SU-DHL-6 (cell line): ENCODE data around the gene CTNNAL1.

Experiments used
- H2AFZ ChIP-seq: fragments of 200-600 bp; sonication (generic); 2 replicates; pipeline ENCODE4 v1.6.1; 2014; ENCODE audit warnings: low read depth, mild to moderate bottlenecking, moderate library complexity, mixed read lengths, antibody characterized with exemption, low read length; ENCODE audit not compliant: severe bottlenecking
- H3F3A ChIP-seq: fragments of 200-600 bp; shearing (Covaris generic); 2 replicates; pipeline ENCODE4 v1.6.0; 2016; ENCODE audit warnings: antibody characterized with exemption, mild to moderate bottlenecking; ENCODE audit not compliant: insufficient read depth
- H3K27ac ChIP-seq: fragments of 200-600 bp; sonication (generic); 2 replicates; pipeline ENCODE4 v1.5.1; 2016; ENCODE audit warnings: low read depth, mild to moderate bottlenecking, low read length, moderate library complexity, mixed read lengths
- H3K27me3 ChIP-seq: fragments of 200-600 bp; sonication (generic), shearing (Covaris generic); 2 replicates; pipeline ENCODE4 v1.6.0; 2014; ENCODE audit warnings: mild to moderate bottlenecking, low read length
- H3K36me3 ChIP-seq: fragments of 200-600 bp; sonication (generic); 2 replicates; pipeline ENCODE4 v1.6.1; 2014; ENCODE audit warnings: mild to moderate bottlenecking, low read length, mixed read lengths
- H3K4me2 ChIP-seq: fragments of 300-600, 200-600 bp; shearing (Covaris generic), sonication (generic); 2 replicates; pipeline ENCODE4 v1.6.0; 2014; ENCODE audit warnings: low read length, low read depth, mild to moderate bottlenecking; ENCODE audit not compliant: poor library complexity, severe bottlenecking
- H3K4me3 ChIP-seq: fragments of 200-600 bp; sonication (generic); 2 replicates; pipeline ENCODE4 v1.5.1; 2014; ENCODE audit warnings: antibody characterized with exemption, low read length, mild to moderate bottlenecking, mixed read lengths; ENCODE audit not compliant: insufficient read depth, poor library complexity, severe bottlenecking
- H3K79me2 ChIP-seq: fragments of 200-600 bp; sonication (generic); 2 replicates; pipeline ENCODE4 v1.6.1; 2014; ENCODE audit warnings: mild to moderate bottlenecking, low read length, moderate library complexity; ENCODE audit not compliant: insufficient read depth
- H3K9ac ChIP-seq: fragments of 200-600 bp; sonication (generic); 2 replicates; pipeline ENCODE4 v1.7.0; 2014; ENCODE audit warnings: mild to moderate bottlenecking, low read length
- H3K9me2 ChIP-seq: fragments of 200-600 bp; sonication (generic); replicated peaks from 2 replicates; pipeline ENCODE4 v1.6.1; 2014; ENCODE audit warnings: low read length; ENCODE audit not compliant: insufficient read depth
- H3K9me3 ChIP-seq: fragments of 200-600 bp; sonication (generic); 2 replicates; pipeline ENCODE4 v1.6.1; 2014; ENCODE audit warnings: low read length, mixed read lengths; ENCODE audit not compliant: insufficient read depth
- H4K20me1 ChIP-seq: fragments of 200-600 bp; sonication (generic); 2 replicates; pipeline ENCODE4 v1.6.1; 2014; ENCODE audit warnings: low read depth, mild to moderate bottlenecking, antibody characterized with exemption, low read length, moderate library complexity, mixed read lengths
- CTCF ChIP-seq: fragments of 200-600 bp; sonication (generic); IDR thresholded peaks from one replicate; pipeline ENCODE4 v1.5.1; 2017; ENCODE audit warnings: antibody characterized with exemption, mild to moderate bottlenecking, low read length, moderate library complexity; ENCODE audit not compliant: insufficient read depth, poor library complexity, severe bottlenecking
- EZH2phosphoT487 ChIP-seq: fragments of 200-600 bp; sonication (generic), shearing (Covaris generic); conservative IDR thresholded peaks from 2 replicates; pipeline ENCODE4 v1.6.1; 2018; ENCODE audit warnings: mild to moderate bottlenecking, antibody characterized with exemption, low read length, moderate library complexity, mixed read lengths

CTNNAL1 gene

GRCh38 chr9:109027176-109027575 is 13.9 kb upstream of the CTNNAL1 start:
- Histone ChIP-seq H3K27ac (no peak overlapping the region), H3K9me3 (no peaks in the 10 kb centered on the region), H3K79me2 (peaks cover 6% of the 10 kb centered on the region; the same call in 1 of the 2 replicates), H3K36me3 (peaks cover 13% of the 10 kb centered on the region; the same call in 1 of the 2 replicates), H3K4me3 (no peak overlapping the region), H3F3A (no peaks in the 10 kb centered on the region), H2AFZ (no peak overlapping the region), H4K20me1 (no peaks in the 10 kb centered on the region), H3K4me2 (no peak overlapping the region), H3K9ac (no peak overlapping the region), H3K9me2 (no peaks in the 10 kb centered on the region), H3K27me3 (no peaks in the 10 kb centered on the region)
- TF ChIP-seq EZH2phosphoT487 (no peak), CTCF (no peak)

GRCh38 chr9:109026306-109026705 is 13.0 kb upstream of the CTNNAL1 start:
- H3K4me3 ChIP-seq, result no peak overlapping the region
- TF ChIP-seq CTCF (no peak), EZH2phosphoT487 (no peak)
- no peaks in the 10 kb centered on the region for H3K27me3 ChIP-seq
- no peaks in the 10 kb centered on the region for H3K9me2 ChIP-seq
- no peaks in the 10 kb centered on the region for H3K9me3 ChIP-seq
- H2AFZ ChIP-seq, result no peak overlapping the region
- peaks cover 12% of the 10 kb centered on the region; the same call in 1 of the 2 replicates for H3K36me3 ChIP-seq
- no peak overlapping the region for H3K4me2 ChIP-seq
- no peak overlapping the region for H3K9ac ChIP-seq
- no peaks in the 10 kb centered on the region for H3F3A ChIP-seq
- peaks cover 6% of the 10 kb centered on the region; the same call in 1 of the 2 replicates for H3K79me2 ChIP-seq
- H4K20me1 ChIP-seq, result no peaks in the 10 kb centered on the region
- H3K27ac ChIP-seq, result no peak overlapping the region

GRCh38 chr9:109022873-109023272 is 9.6 kb upstream of the CTNNAL1 start:
- Histone ChIP-seq H3K27me3 (no peaks in the 10 kb centered on the region), H3K4me2 (no peak overlapping the region), H3K4me3 (no peak overlapping the region), H3K79me2 (peaks cover 6% of the 10 kb centered on the region; the same call in 1 of the 2 replicates), H4K20me1 (no peaks in the 10 kb centered on the region), H3K27ac (no peak overlapping the region), H2AFZ (no peak overlapping the region), H3K36me3 (peaks cover 10% of the 10 kb centered on the region; the same call in 1 of the 2 replicates), H3K9me3 (no peaks in the 10 kb centered on the region), H3K9me2 (no peaks in the 10 kb centered on the region), H3F3A (no peaks in the 10 kb centered on the region; the same call in 1 of the 2 replicates), H3K9ac (no peak overlapping the region)
- no peak for TF ChIP-seq EZH2phosphoT487
- TF ChIP-seq CTCF, result no peak
